ENCODE results near the gene TAS1R2.
"Not testable (repeated sequence)": the region's sequence is repeated elsewhere in the genome, so short reads cannot be mapped to it uniquely, and the experiment has no call there.

Gene TAS1R2

GRCh38 chr1:18861082-18861481 lies 1.6 kb upstream of the TAS1R2 start:
- DNase-seq (ENCODE audit: low read depth): no peak
- no peak for TF ChIP-seq CTCF (conservative IDR thresholded peaks at IDR 0.05; ENCODE audit: low read depth, low read length)
- H3K4me3 ChIP-seq (ENCODE audit: low read depth, low read length): no peak overlapping the region

DNA sequence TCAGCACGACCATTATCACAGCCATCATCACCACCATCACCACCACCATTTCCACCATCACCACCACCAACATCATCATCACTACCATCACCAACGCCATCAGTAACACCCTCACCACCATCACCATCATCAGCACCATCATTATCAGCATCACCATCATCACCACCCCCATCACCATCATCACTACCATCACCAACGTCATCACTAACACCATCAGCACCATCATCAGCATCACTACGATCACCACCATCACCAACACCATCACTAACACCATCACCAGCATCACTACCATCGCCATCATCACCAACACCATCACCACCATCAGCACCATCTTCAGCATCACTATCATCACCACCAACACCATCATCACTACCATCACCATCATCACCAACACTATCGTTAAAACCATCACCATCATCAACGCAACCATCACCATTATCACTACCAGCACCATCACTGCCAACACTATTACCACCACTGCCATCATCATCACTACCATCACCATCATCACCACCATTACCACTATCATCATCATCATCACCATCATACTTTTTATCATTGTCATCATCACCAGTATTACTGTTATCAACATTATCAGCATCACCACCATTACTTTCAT lies 1.3 kb downstream of the TAS1R2 start:
- no peak for DNase-seq (ENCODE audit: low read depth)
- no peak for TF ChIP-seq CTCF (conservative IDR thresholded peaks at IDR 0.05; ENCODE audit: low read depth, low read length)
- H3K4me3 ChIP-seq (ENCODE audit: low read depth, low read length): no peak overlapping the region

DNA sequence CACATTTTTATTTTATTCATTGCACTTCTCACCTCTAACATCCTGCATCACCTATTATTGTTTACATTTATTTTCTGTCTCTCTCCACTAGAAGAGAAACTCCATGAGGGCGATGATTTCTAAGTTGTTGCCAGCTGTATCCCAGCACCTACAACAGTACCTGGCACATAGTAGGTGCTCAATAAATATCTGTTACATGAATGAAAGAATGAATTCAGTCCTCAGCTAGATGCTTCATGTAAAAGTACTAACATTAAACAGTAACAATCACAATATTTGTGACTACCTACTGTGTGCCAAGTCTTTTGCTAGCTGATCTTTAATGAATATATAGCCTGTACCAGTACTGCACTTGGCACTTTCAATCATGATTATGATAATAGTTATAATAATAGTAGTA lies 3.0 kb downstream of the TAS1R2 start:
- no peak for DNase-seq (ENCODE audit: low read depth)
- TF ChIP-seq CTCF (conservative IDR thresholded peaks at IDR 0.05; ENCODE audit: low read depth, low read length): no peak

DNA sequence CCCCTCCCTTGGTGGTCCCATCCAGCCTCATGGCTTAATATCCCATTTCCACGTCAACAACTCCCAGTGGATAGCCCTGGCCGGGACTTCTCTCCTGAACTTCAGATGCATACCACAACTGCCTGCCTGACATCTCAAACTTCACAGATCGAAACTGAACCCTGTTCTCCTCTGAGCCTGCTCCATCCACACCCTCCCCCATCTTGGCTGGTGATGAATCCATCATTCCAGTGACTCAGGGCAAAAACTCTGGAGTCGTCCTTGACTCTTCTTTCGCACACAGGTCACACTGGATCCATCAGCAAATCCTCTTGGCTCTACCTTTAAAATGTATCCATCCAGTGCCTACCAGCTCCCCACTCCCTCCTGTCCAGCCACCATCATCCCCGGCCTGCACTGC lies 3.9 kb downstream of the TAS1R2 start:
- no peak for TF ChIP-seq CTCF (conservative IDR thresholded peaks at IDR 0.05; ENCODE audit: low read depth, low read length)
- DNase-seq (ENCODE audit: low read depth): no peak
- H3K4me3 ChIP-seq (ENCODE audit: low read depth, low read length): no peak overlapping the region

More for the DNA sequence above, 3.0 kb downstream of the TAS1R2 start:
- no peak overlapping the region for H3K4me3 ChIP-seq (ENCODE audit: low read depth, low read length)

- no peak overlapping the region for H3K4me3 ChIP-seq (ENCODE audit: low read depth, low read length)
- TF ChIP-seq CTCF (conservative IDR thresholded peaks at IDR 0.05; ENCODE audit: low read depth, low read length): no peak
- DNase-seq (ENCODE audit: low read depth): no peak
Measured at GRCh38 chr1:18854331-18855025, 5.0 kb downstream of the TAS1R2 start.

DNA sequence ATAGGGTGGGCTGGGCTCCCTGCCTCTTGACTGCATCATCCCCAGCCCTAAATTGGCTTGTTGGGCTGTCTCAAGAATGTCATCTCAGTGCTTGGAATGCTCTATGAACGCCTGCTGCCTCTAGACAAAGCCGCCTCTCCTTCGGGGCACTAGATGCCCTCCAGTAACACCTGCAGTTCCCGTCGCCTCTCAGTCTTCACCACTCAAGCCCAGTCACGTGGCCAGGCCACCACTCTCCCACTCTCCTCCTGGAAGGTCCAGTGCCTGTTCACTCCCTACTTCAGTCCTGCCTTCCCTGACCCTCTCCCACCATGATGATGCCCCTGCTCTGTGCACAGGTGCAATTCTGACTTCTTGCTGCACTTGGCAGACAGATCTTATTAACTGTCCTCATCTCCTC lies 7.0 kb downstream of the TAS1R2 start:
- TF ChIP-seq CTCF (conservative IDR thresholded peaks at IDR 0.05; ENCODE audit: low read depth, low read length): no peak
- DNase-seq (ENCODE audit: low read depth): no peak
- no peak overlapping the region for H3K4me3 ChIP-seq (ENCODE audit: low read depth, low read length)

GRCh38 chr1:18849261-18849711 lies 10.2 kb downstream of the TAS1R2 start:
- DNase-seq (ENCODE audit: low read depth): peak; percentile 57
- H3K4me3 ChIP-seq (ENCODE audit: low read depth, low read length): no peak overlapping the region
- peak; percentile 1 for TF ChIP-seq CTCF (conservative IDR thresholded peaks at IDR 0.05; ENCODE audit: low read depth, low read length)

- H3K4me3 ChIP-seq (ENCODE audit: low read depth, low read length); DNase-seq (ENCODE audit: low read depth): not testable (repeated sequence)
Measured at GRCh38 chr1:18847723-18848122, 11.7 kb downstream of the TAS1R2 start.

Measured in choroid plexus epithelial cell (primary cell).